ENCODE results near the gene SLC25A22. TPM values are rescaled to one million over a fixed set of nuclear protein-coding genes. Genes with fewer than 3 reads are reported as not detected.

The SLC25A22 gene
- 10 to 100 TPM; 45.9 to 49.1 TPM for total RNA-seq

DNA sequence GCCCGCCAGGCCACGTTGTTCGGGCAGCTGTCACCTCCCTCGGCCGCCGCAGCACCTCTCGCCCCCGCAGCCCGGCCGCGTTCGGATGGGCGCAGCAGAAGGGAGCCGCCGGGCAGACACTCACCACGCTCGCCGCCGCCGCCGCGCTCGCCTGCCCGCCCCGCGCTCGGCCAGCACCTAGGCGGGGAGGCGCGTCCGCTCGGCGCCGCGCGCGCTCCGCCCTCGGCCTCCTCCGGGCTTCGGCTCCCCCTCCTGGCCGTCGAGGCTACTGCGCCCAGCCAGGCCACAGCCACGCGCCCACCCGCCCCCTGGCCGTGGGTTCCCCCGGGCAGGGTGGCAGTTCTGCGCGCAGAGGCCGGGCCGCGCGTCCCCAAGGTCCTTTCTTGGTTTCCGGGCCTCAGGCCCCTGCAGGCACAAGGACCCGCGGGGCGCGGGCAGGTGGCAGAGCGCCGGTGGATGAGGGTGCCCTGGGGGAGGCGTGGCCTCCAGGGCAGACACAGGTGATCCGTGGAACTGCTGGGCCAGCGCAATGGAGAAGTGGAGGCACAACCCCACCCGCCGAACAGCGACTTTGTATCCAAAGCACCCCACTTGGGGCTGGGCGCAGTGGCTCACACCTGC lies at the start of gene SLC25A22:
SLC25A22 (minus strand) TSS at position 189 of the 621 bp plus-strand sequence. CDS start 3,275 bp downstream, outside the sequence.
- H3K9me3 Mint-ChIP-seq: no peaks in the 10 kb centered on the region
- H3K36me3 Mint-ChIP-seq (ENCODE audit: low read depth): peaks cover 6% of the 10 kb centered on the region
- no peaks in the 10 kb centered on the region for H3K27me3 Mint-ChIP-seq
- H3K27ac Mint-ChIP-seq: peak within 1 kb of the TSS; percentile 80
- POLR2A ChIA-PET: no interaction called here
- peaks cover 25% of the 10 kb centered on the region for H3K4me1 Mint-ChIP-seq
- H3K4me3 Mint-ChIP-seq: peak within 1 kb of the TSS; percentile 84
- CTCF ChIA-PET: interaction anchor here (1.1 kb wide), 2 partner anchors 36 to 55 kb away, joined by 3 read pairs; no protein-coding TSS in a partner anchor
- peak; percentile 82 for DNase-seq

DNA sequence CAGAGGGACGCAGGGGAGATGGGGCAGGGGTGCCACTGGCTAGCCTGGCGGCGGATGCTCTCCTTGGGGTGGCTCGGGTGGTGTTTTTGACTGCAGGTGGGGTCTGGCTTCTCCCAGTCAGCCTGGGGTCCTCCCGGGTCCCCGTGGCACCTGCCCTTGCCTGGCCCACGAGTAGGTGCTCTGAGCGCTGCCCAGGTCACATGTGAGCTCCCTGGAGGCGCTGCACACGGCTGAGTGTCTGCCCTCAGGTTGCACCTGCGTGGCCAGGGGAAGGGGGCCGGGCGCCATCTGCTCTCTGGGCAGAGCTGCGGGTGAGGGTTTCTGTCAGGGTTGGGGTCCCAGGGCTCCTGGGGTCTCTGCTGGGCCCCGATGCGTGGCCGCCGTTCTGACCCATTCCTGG lies 49.8 kb upstream of the SLC25A22 start:
- CTCF ChIA-PET: interaction anchor here (1.0 to 3.4 kb wide), 6 partner anchors 9 to 205 kb away, joined by 3 to 19 read pairs (median 5); partner anchors contain the start of gene CD151
- no peak overlapping the region for H3K27ac Mint-ChIP-seq

GRCh38 chr11:846496-847098 lies 48.5 kb upstream of the SLC25A22 start:
- ChIA-PET CTCF (interaction anchor here (1.0 to 3.4 kb wide), 3 partner anchors 13 to 78 kb away, joined by 3 to 19 read pairs (median 3); partner anchors contain the start of gene CD151), POLR2A (no interaction called here)
- no peak for DNase-seq
- no peaks in the 10 kb centered on the region for H3K36me3 Mint-ChIP-seq (ENCODE audit: low read depth)
- H3K4me3 Mint-ChIP-seq: no peak overlapping the region
- peaks cover 18% of the 10 kb centered on the region for H3K4me1 Mint-ChIP-seq
- H3K9me3 Mint-ChIP-seq: no peaks in the 10 kb centered on the region
- peaks cover 2% of the 10 kb centered on the region for H3K27me3 Mint-ChIP-seq
- no peak overlapping the region for H3K27ac Mint-ChIP-seq

More for the DNA sequence above, 49.8 kb upstream of the SLC25A22 start:
- Mint-ChIP-seq H3K4me1 (peaks cover 18% of the 10 kb centered on the region), H3K36me3 (ENCODE audit: low read depth) (no peaks in the 10 kb centered on the region), H3K4me3 (no peak overlapping the region), H3K27me3 (peaks cover 2% of the 10 kb centered on the region), H3K9me3 (no peaks in the 10 kb centered on the region)
- POLR2A ChIA-PET: no interaction called here
- DNase-seq: no peak

DNA sequence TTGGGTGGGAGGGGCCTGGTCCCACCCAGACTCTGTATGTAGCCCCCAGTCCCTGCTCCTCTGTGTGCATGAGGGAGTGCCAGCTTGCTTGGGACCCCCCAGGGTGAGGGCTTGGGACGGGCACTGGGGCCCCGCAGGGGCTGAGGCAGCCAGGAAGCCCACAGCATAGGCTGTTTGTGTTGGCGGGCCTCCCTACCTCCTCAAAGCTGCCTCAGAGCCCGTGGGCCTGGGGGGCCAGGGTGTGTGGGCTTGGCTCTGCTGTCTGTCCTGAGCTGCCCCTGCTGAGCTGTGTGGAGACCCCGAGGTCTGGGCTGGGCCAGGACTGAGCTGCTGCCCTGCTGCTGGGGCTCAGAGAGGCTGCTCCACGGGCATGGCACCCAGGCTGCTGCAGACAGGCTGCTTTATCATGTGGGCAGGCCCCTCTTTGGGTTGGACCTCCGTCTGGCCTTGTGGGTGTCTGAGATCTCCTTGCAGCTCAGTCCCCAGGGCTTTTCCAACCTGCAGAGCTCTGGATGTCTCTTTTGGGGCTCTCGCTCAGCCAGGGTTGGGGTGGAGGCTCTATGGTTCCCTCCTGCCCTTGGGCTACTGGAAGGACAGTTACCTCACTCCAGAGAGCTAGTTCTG lies 47.9 kb upstream of the SLC25A22 start:
- Mint-ChIP-seq H3K27me3 (peaks cover 2% of the 10 kb centered on the region), H3K4me1 (peaks cover 23% of the 10 kb centered on the region), H3K36me3 (ENCODE audit: low read depth) (no peaks in the 10 kb centered on the region), H3K27ac (no peak overlapping the region), H3K9me3 (no peaks in the 10 kb centered on the region), H3K4me3 (no peak overlapping the region)
- DNase-seq: no peak
- CTCF ChIA-PET: interaction anchor here (1.0 to 3.4 kb wide), 3 partner anchors 12 to 79 kb away, joined by 3 to 19 read pairs (median 3); partner anchors contain the start of gene CD151
- POLR2A ChIA-PET: no interaction called here

DNA sequence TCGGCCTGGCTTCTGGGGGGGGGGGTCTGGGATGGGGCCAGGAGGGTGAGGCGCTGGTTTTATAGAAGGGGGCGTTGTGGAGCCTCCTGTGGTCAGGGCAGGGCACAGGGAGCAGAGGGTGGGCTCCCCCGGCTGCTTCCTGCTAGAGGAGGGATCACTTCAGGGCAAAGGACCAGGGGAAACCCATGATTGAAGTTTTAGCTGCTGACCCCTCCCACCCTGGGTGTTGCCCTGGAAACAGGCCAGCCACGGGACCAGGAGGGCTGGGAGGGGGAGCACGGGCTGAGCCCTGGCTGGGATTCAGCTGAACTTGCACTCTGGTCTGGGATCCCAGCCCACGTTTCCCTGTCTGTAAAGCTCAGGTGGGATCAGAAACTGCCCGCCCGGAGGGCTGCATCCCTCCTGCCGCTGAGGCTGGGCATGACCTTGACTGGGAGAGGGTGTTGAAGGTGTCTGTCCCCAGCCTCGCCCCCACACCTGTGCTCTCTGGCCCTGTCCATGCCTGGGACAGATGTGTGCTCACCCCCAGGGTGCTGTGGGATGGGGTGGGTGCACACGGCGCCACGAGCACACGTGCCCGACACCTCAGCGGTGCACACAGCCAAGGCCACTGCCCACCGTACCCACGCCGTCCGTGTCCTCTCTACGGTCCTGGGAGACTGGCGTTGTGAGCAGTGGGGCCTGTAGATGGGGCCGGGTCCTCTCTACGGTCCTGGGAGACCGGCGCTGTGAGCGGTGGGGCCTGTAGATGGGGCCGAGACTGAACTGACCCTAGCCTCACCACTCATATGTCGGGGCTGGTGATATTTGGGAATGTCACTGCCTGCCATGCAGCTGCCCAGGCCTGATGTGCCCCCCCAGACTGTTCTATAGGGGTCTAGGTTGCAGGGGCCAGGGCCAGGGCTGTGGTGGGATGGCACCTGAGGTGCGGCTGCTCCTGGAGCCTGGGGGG lies 46.9 kb upstream of the SLC25A22 start:
- Mint-ChIP-seq H3K4me1 (peaks cover 33% of the 10 kb centered on the region), H3K9me3 (no peaks in the 10 kb centered on the region), H3K27me3 (peaks cover 2% of the 10 kb centered on the region), H3K4me3 (no peak overlapping the region), H3K27ac (no peak overlapping the region), H3K36me3 (ENCODE audit: low read depth) (peaks cover 3% of the 10 kb centered on the region)
- DNase-seq: no peak
- ChIA-PET POLR2A (no interaction called here), CTCF (interaction anchor here (0.6 kb wide), 1 partner anchor 730 kb away, joined by 3 read pairs; no protein-coding TSS in a partner anchor)

- DNase-seq: no peak
- ChIA-PET POLR2A (no interaction called here), CTCF (interaction anchor here (0.8 to 1.4 kb wide), 3 partner anchors 11 to 68 kb away, joined by 3 to 4 read pairs (median 3); partner anchors contain the start of genes CD151 and CRACR2B)
- Mint-ChIP-seq H3K9me3 (no peaks in the 10 kb centered on the region), H3K4me1 (peaks cover 34% of the 10 kb centered on the region), H3K27me3 (peaks cover 2% of the 10 kb centered on the region), H3K36me3 (ENCODE audit: low read depth) (peaks cover 3% of the 10 kb centered on the region), H3K27ac (peak overlapping the region; percentile 42), H3K4me3 (peak overlapping the region; percentile 70)
Observed at GRCh38 chr11:843818-844692, 46.0 kb upstream of the SLC25A22 start.

DNA sequence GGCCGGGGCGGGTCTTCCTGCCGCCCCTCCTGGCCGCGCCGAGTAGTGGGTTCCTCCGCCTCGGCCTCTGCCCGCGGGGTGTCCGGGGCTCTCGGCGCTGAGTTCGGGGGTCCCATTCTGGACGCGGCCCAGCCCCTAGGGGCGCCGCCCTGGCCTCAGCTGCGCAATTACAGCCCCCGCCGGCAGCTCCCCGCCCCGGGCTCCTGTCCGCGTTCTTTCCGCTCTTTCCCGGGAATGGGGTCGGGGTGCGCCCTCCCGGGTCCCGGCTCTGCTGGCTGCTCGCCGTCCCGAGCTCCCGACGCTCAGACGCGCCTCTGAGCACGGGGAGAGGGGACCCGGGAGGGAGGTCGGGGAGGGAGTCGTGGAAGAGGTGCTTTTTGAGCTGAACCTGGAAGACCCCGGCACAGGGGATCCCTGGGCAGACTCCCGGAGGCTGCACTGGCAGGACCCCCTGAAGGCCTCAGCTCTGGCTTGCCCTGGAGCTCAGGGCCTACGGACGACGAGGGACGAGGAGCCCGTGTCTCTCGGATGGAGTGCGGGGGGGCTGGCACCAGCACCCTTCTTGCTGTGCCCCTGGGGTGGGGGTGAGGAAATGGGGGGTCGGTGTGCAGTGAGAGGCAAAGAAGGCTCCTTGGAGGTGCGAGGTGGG lies 45.1 kb upstream of the SLC25A22 start:
- H3K4me1 Mint-ChIP-seq: peaks cover 29% of the 10 kb centered on the region
- peak overlapping the region; percentile 70 for H3K4me3 Mint-ChIP-seq
- no peak for DNase-seq
- H3K27ac Mint-ChIP-seq: peak overlapping the region; percentile 42
- peaks cover 5% of the 10 kb centered on the region for H3K36me3 Mint-ChIP-seq (ENCODE audit: low read depth)
- POLR2A ChIA-PET: no interaction called here
- H3K27me3 Mint-ChIP-seq: peaks cover 2% of the 10 kb centered on the region
- no peaks in the 10 kb centered on the region for H3K9me3 Mint-ChIP-seq
- CTCF ChIA-PET: interaction anchor here (0.7 to 1.8 kb wide), 6 partner anchors 10 to 69 kb away, joined by 3 to 4 read pairs (median 3); partner anchors contain the start of genes CD151 and CRACR2B

GRCh38 chr11:842370-843002 lies 44.4 kb upstream of the SLC25A22 start, which contains the start of the genes POLR2L and TSPAN4:
Gene POLR2L (minus strand): TSS chr11:842529. CDS start chr11:842508, 21 bp downstream.
Gene TSPAN4 (plus strand): TSS chr11:842852. CDS start chr11:850305, 7,453 bp downstream.
- peaks cover 29% of the 10 kb centered on the region for H3K4me1 Mint-ChIP-seq
- POLR2A ChIA-PET: no interaction called here
- CTCF ChIA-PET: interaction anchor here (1.0 to 1.8 kb wide), 5 partner anchors 12 to 732 kb away, joined by 3 to 4 read pairs (median 4); partner anchors contain the start of gene CRACR2B
- H3K36me3 Mint-ChIP-seq (ENCODE audit: low read depth): peaks cover 5% of the 10 kb centered on the region
- DNase-seq: peak; percentile 87
- H3K9me3 Mint-ChIP-seq: no peaks in the 10 kb centered on the region
- H3K27me3 Mint-ChIP-seq: peaks cover 2% of the 10 kb centered on the region
- H3K27ac Mint-ChIP-seq: peak within 1 kb of the TSS; percentile 86
- peak within 1 kb of the TSS; percentile 81 for H3K4me3 Mint-ChIP-seq

- Mint-ChIP-seq H3K9me3 (no peaks in the 10 kb centered on the region), H3K4me3 (peak overlapping the region; percentile 81), H3K27ac (peak overlapping the region; percentile 84), H3K4me1 (peaks cover 29% of the 10 kb centered on the region), H3K36me3 (ENCODE audit: low read depth) (peaks cover 5% of the 10 kb centered on the region), H3K27me3 (peaks cover 2% of the 10 kb centered on the region)
- ChIA-PET POLR2A (no interaction called here), CTCF (interaction anchor here (1.0 to 1.8 kb wide), 4 partner anchors 9 to 733 kb away, joined by 3 to 7 read pairs (median 4); partner anchors contain the start of gene CD151)
- no peak for DNase-seq
Observed at GRCh38 chr11:841981-842369, 43.9 kb upstream of the SLC25A22 start.

DNA sequence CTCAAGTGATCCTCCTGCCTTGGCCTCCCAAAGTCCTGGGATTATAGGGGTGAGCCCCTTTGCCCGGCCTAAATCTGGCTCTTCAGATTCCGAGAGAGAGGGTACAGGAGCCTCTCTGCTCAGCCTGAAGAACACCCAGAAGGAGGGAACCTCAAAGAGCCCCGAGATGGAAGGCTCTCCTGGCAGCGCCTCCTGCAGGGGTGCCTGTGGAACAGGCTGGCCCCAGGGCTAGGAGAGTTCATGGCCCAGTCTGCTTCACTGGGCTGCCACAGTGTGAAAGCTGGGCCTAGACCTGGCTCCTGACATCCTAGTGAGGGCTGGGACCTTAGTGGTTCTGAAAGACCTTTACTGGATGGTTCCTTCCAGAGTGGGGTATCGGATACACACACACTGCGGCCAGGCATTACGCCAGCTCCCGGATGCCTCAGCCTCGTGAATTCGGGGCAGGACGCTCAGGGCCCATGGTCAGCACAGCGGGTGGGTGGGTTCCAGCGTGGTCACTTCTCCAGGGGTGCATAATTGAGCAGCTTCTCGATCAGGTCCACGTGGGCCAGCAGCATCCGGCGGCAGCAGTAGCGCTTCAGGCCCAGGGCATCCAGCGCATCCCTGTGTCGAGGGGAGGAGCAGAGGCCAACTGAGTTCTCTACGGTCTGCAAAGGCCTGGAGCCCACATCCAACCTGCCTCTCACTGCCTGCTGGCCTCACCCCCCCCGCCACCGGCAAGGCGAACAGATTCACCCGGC lies 42.0 kb upstream of the SLC25A22 start:
- Mint-ChIP-seq H3K4me3 (peak overlapping the region; percentile 81), H3K27ac (peak overlapping the region; percentile 63), H3K27me3 (peaks cover 2% of the 10 kb centered on the region), H3K36me3 (ENCODE audit: low read depth) (peaks cover 5% of the 10 kb centered on the region), H3K4me1 (peaks cover 28% of the 10 kb centered on the region), H3K9me3 (no peaks in the 10 kb centered on the region)
- POLR2A ChIA-PET: no interaction called here
- no peak for DNase-seq
- CTCF ChIA-PET: interaction anchor here (1.8 kb wide), 1 partner anchor 7 kb away, joined by 7 read pairs; the partner anchor contains the start of gene CD151

Measured in activated CD4-positive, alpha-beta T cell treated with anti-CD3 and anti-CD28 coated beads, Interleukin-2, amount 10 ng/mL, durations not matched to agents 7 days and 5 days (primary cell).